ENCODE results near the gene IL4I1. TPM values are rescaled to one million over a fixed set of nuclear protein-coding genes. Genes with fewer than 3 reads are reported as not detected.

Gene IL4I1
- total RNA-seq, 1 donor from 2014 or later: 0.12 TPM

- TF ChIP-seq CTCF (conservative IDR thresholded peaks at IDR 0.05): no peak
- Mint-ChIP-seq H3K4me1 (peaks cover 20% of the 10 kb centered on the region), H3K9me3 (no peaks in the 10 kb centered on the region), H3K4me3 (peak overlapping the region; percentile 59), H3K27me3 (ENCODE audit: low read depth) (peaks cover 29% of the 10 kb centered on the region), H3K36me3 (ENCODE audit: low read depth) (peaks cover 9% of the 10 kb centered on the region), H3K27ac (ENCODE audit: unreplicated experiment) (no peak overlapping the region)
- DNase-seq (ENCODE audit: low read depth, low spot score): no peak
These were observed 39.4 kb downstream of the IL4I1 start for GRCh38 chr19:49857061-49857837.

GRCh38 chr19:49856574-49857021 lies 40.1 kb downstream of the IL4I1 start:
- Mint-ChIP-seq H3K36me3 (ENCODE audit: low read depth) (peaks cover 11% of the 10 kb centered on the region), H3K27me3 (ENCODE audit: low read depth) (peaks cover 33% of the 10 kb centered on the region), H3K9me3 (no peaks in the 10 kb centered on the region), H3K4me1 (peaks cover 23% of the 10 kb centered on the region), H3K4me3 (peak overlapping the region; percentile 83), H3K27ac (ENCODE audit: unreplicated experiment) (no peak overlapping the region)
- no peak for DNase-seq (ENCODE audit: low read depth, low spot score)
- no peak for TF ChIP-seq CTCF (conservative IDR thresholded peaks at IDR 0.05)

DNA sequence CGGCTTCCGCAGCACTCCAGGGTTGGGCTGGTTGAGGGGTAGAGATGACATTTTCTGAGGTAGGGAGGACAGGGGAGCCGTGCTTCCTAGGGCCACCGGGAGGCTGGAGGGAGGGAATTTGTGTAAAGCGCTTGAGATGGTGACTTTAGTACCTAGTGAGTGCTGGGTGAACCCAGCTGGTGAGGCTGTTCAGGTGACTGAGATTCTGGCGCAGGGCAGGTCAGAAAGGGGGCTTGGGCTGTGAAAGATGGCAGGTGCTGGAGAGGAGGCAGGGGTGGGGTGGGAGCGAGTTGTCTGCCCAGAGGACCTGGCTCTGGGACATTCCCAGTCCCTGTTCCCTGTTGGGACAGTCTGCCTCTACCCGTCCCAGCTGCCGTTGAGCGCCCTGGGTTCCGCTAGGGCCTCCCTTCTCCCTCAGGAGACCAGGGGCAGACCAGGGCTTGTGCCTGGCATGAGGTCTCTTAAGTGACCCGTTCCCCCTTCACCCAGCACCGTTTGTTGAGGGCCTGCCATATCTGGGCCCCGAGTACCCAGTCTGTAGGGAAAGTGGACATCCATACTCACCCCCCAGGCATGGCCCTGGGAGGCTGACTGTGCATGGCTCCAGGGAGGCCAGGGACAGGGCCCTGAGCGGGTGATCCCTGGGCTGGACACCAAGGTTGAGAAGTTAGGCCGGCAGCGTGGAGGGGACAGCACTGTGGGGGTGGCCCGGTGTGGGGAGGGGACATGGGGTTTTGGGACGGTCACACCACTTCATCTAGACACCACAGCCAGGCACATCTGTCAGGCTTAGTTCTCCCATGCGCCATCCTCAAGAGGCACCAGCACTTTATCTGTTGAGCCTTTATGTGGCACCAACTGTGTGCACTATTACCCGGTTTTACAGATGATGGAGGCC lies 40.8 kb downstream of the IL4I1 start:
- Mint-ChIP-seq H3K27ac (ENCODE audit: unreplicated experiment) (peak overlapping the region; percentile 78), H3K36me3 (ENCODE audit: low read depth) (peaks cover 9% of the 10 kb centered on the region)
- no peak for DNase-seq (ENCODE audit: low read depth, low spot score)

DNA sequence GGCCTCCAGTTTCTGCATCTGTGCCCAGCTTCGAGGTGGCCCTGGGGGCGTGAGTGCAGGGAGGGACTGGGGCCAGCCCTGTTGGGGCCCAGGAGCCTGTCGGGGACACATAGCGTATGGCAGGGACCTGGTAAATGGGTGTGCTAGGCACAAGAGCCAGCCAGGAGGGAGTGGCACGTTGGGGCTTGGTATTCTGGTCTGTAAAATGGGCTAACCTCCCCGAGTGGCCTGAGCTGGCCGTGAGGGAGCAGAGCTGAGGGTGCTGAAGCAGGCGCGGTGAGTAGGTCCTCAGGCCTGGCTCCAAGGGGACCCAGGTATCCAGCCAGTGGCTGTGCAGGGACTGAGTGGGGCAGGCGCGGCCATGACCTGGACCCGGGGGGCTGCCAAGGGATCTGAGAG lies 41.4 kb downstream of the IL4I1 start:
- peaks cover 31% of the 10 kb centered on the region for H3K27me3 Mint-ChIP-seq (ENCODE audit: low read depth)
- H3K4me1 Mint-ChIP-seq: peaks cover 19% of the 10 kb centered on the region
- TF ChIP-seq CTCF (conservative IDR thresholded peaks at IDR 0.05): no peak
- H3K27ac Mint-ChIP-seq (ENCODE audit: unreplicated experiment): peak overlapping the region; percentile 75
- no peak for DNase-seq (ENCODE audit: low read depth, low spot score)
- peak overlapping the region; percentile 83 for H3K4me3 Mint-ChIP-seq
- no peaks in the 10 kb centered on the region for H3K9me3 Mint-ChIP-seq
- H3K36me3 Mint-ChIP-seq (ENCODE audit: low read depth): peaks cover 10% of the 10 kb centered on the region

More for the DNA sequence above, 40.8 kb downstream of the IL4I1 start:
- Mint-ChIP-seq H3K9me3 (no peaks in the 10 kb centered on the region), H3K4me1 (peaks cover 20% of the 10 kb centered on the region), H3K27me3 (ENCODE audit: low read depth) (peaks cover 30% of the 10 kb centered on the region), H3K4me3 (peak overlapping the region; percentile 83)
- no peak for TF ChIP-seq CTCF (conservative IDR thresholded peaks at IDR 0.05)

GRCh38 chr19:49854378-49855263 lies 42.1 kb downstream of the IL4I1 start:
- Mint-ChIP-seq H3K36me3 (ENCODE audit: low read depth) (peaks cover 16% of the 10 kb centered on the region), H3K4me1 (peaks cover 26% of the 10 kb centered on the region), H3K27ac (ENCODE audit: unreplicated experiment) (no peak overlapping the region), H3K9me3 (peaks cover 2% of the 10 kb centered on the region), H3K27me3 (ENCODE audit: low read depth) (peaks cover 29% of the 10 kb centered on the region), H3K4me3 (peak overlapping the region; percentile 93)
- no peak for TF ChIP-seq CTCF (conservative IDR thresholded peaks at IDR 0.05)
- DNase-seq (ENCODE audit: low read depth, low spot score): no peak

Measured in neural crest cell (in vitro differentiated cells).